Ovary (tissue), 3 donors: ENCODE data around the gene MZT2A.
"Not testable (repeated sequence)": the region's sequence is repeated elsewhere in the genome, so short reads cannot be mapped to it uniquely, and the experiment has no call there.

Experiments used
- POLR2A ChIP-seq: fragments of 450-650 bp; IDR thresholded peaks from one replicate; pipeline ENCODE4 v1.6.1; 2017; ENCODE audit warnings: antibody characterized with exemption, mild to moderate bottlenecking, moderate library complexity
- TF ChIP-seq, protein P1 (sequence below), 3 donors: fragments of 450-650 bp in 2 of 3; fragments of 200-600 bp in 1 of 3; IDR thresholded peaks; one replicate each; pipeline versions ENCODE4 v1.5.1 to v1.8.0; 2016 to 2022; ENCODE audit warnings: antibody characterized with exemption in 3 of 3, mild to moderate bottlenecking in 1 of 3
- donor health status: DM: no; HTN: no; CAD: no.

DNA sequence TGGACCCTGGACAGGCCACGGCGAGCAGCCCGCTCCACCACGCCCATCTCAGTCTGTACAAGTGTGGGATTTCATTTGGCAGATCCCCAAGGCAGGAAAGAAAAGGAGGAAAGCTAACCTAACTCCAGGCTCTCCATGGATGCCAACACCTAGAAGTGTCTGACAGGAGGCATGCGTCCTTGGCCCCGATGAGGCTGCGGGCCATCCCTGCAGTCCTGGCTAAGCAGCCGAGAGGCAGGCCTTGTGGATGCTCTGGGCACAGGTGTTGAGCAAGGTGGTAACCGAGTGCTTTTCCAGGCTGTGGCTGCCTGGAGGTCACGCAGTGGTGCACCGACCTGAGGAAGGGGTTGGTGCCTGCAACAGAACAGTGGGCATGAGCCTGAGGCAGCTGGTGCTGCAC lies 42.8 kb upstream of the MZT2A start:
- TF ChIP-seq, protein P1, sequence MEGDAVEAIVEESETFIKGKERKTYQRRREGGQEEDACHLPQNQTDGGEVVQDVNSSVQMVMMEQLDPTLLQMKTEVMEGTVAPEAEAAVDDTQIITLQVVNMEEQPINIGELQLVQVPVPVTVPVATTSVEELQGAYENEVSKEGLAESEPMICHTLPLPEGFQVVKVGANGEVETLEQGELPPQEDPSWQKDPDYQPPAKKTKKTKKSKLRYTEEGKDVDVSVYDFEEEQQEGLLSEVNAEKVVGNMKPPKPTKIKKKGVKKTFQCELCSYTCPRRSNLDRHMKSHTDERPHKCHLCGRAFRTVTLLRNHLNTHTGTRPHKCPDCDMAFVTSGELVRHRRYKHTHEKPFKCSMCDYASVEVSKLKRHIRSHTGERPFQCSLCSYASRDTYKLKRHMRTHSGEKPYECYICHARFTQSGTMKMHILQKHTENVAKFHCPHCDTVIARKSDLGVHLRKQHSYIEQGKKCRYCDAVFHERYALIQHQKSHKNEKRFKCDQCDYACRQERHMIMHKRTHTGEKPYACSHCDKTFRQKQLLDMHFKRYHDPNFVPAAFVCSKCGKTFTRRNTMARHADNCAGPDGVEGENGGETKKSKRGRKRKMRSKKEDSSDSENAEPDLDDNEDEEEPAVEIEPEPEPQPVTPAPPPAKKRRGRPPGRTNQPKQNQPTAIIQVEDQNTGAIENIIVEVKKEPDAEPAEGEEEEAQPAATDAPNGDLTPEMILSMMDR (IDR thresholded peaks at IDR 0.05): not testable (repeated sequence)
- TF ChIP-seq POLR2A: not testable (repeated sequence)
